HTERT RPE-1 (cell line): ENCODE results near the gene SOS1.

Source experiments
- in situ Hi-C: fragments of 300-500 bp; cut with MboI; formaldehyde crosslinking; loops from 4 replicates; pipeline ENCODE4 v1.14.3; 2020; ENCODE audit warnings: low sequenced_read_pairs

Gene SOS1

DNA sequence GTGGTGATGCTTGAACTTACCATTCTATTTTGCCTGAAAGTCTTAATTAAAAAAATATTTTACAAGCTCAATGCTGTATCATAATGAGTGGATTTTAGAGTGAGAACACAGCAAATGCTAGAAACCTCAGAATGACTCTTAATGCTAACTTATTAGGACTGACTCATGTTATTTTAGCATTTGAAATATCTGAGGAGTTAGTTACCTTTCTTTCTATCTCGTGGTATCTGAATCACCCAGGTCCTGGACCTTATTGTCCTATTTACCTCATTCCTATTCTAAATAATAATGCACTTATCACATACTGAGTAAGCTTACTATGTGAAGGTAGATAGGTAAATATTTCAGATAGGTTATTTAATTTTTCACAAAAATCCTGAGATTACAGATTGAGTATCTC lies 70.7 kb downstream of the SOS1 start:
- in situ Hi-C loops: loop anchor here (25.0 kb wide), 1 partner anchor 187 kb away; the partner anchor contains the start of gene CDKL4

DNA sequence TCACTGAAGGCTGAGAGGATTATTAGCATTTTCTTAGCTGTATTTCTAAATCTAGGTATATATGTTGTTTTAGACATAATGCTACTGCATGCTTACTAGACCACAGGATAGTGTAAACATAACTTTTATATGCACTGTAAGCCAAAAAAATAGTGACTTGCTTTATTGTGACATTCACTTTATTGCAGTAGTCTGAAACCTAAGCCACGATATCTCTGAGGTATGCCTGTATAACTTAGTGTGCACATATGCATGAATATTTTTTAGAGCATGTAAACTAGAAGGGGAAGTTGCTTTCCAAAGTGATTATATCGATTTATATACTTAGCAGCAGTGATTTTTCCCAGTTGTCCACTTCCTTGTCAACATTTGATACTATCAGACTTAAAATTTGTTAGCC lies 81.8 kb downstream of the SOS1 start:
- in situ Hi-C loops: no loop called here

DNA sequence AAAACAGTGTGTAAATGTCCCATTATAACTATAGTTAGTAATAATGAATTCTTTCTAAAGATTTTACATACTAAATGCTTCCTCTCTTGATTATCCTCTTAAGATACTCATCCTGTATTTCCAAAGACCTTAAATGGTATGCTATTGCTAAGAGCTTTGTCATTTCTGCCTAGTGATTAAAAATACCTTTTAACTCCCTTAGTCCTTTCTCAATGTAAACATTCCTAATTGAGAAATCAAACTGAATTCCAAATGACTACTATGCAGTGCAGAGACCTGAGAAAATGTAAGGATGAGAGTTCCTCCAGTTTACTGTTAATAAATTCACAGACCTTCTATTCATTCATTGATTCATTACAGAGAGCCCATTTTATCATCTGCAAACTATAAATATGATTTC lies 86.9 kb downstream of the SOS1 start:
- in situ Hi-C loops: no loop called here

DNA sequence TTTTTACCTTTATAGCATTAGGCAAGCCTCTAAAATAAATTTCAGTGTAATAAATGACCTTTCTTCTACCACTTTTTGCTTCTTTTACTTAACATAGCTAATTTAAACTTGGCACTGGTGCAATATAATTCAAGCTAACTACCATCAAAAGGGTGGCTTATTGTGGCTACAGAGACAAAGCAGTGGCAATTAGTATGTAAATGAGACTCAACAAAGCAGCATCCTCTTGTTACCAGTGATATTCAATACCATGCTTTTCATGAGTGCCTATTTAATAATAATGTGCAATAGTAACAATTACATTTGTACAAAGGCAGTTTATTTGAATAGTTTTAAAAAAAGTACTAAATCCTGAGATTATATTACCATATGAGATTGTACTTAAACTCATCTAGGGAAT lies 93.4 kb downstream of the SOS1 start:
- in situ Hi-C loops: no loop called here

DNA sequence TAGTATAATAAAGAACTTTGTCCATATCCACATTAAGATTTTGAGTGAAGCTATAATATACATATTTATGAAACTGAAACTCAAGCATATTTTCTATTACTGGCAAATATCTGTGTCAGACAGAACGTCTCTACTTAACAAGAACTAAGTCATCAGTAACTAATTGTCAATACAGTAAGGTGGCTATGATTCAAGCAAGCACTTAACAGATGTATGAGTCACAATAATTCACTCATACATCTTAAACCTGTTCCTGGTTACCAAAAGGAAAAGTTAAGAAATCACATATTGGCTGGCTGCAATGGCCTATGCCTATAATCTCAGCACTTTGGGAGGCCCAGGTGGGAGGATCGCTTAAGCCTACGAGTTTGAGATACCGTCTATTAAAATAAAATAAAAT lies 96.0 kb downstream of the SOS1 start:
- in situ Hi-C loops: no loop called here

GRCh38 chr2:39023649-39024048 lies 97.2 kb downstream of the SOS1 start:
- in situ Hi-C loops: no loop called here

DNA sequence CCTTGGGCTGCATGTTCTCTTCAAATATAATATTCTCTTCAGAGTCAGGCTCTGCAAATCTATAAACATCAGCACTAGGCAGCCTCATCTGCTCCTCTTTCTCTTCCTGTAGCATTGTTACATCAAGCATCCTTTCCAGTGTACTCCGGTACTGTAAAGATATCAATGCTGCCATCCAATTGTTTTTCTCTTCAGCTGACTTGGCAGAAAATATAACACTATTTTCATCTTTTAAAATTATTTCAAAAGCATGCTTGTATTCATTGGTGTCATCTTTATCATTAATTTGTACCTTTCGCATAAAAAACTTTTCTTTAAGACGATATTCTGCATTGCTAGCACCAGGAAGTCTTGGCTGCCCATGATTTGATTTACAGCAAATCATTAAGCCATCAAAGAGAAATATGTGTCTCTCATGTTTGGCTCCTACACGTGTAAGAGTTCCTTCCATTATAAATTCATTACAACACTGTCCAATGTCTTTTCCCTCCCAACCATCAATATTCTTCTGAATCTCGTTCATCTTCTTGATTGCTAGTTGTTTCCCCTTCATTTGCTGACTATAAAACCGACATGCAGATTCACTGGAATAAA lies 98.1 kb downstream of the SOS1 start:
- in situ Hi-C loops: no loop called here

GRCh38 chr2:39020383-39020782 lies 100.5 kb downstream of the SOS1 start:
- in situ Hi-C loops: no loop called here

- in situ Hi-C loops: no loop called here
These were observed 102.2 kb downstream of the SOS1 start for GRCh38 chr2:39018638-39019037.

DNA sequence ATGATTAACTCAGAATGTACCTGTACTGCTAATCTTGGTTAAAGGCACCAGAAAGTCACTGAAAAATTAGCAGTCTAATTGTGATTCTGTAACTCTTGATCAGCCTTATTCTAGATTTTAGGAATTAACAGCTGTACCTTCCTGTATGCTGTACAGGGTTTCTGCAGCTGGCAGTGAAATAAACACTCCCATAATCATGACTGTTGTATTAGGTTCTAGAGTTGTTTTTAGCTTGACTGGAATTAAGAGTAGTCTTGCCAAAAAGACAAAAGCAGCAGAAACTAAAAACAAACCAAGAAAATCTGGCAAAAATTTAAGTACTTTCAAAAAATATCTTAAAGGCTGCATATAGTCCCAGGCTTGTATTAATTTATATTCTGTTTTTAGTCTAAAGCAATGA lies 103.5 kb downstream of the SOS1 start:
- in situ Hi-C loops: no loop called here

GRCh38 chr2:39015424-39015823 lies 105.4 kb downstream of the SOS1 start:
- in situ Hi-C loops: no loop called here

GRCh38 chr2:39013871-39014270 lies 107.0 kb downstream of the SOS1 start:
- in situ Hi-C loops: no loop called here

DNA sequence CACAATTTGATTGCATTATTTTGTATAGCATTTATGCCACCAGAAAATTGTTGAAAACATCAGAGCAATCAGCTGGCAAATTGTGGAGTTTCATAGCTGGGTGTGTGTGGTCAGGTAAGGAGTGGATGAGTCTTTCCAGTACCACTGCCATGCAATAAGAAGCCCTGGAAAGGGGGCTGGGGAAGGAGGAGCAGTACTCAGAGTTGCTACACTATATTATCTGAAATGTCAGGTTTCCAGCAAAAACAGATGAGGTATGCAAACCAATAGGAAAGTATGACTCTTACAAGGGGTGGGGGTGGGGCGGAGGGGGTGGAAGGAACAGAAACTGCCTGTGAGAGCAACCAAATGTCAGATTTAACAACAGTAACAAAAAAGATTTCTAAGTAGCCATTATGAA lies 112.2 kb downstream of the SOS1 start:
- in situ Hi-C loops: no loop called here

- in situ Hi-C loops: no loop called here
These were observed 112.9 kb downstream of the SOS1 start for GRCh38 chr2:39007875-39008504.

GRCh38 chr2:39000552-39000951 lies 120.3 kb downstream of the SOS1 start:
- in situ Hi-C loops: no loop called here

DNA sequence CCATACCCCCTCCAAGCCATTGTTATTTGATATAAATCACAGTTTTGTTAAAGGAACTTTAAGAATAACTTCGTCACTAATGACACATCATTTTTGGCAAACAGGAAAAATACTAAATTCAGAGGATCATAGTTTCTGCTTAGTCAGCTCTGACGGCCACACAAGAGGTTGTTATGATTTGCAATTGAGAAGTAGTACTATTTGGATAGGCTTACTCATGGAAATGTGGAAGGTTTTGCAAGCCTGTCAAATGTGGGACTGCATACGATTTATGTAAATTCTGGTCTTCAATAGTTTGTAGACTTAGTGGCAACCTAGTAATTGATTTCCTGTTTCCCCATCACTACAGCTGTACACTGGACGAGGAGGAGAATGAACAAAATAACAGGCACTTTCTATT lies 123.1 kb downstream of the SOS1 start:
- in situ Hi-C loops: no loop called here

DNA sequence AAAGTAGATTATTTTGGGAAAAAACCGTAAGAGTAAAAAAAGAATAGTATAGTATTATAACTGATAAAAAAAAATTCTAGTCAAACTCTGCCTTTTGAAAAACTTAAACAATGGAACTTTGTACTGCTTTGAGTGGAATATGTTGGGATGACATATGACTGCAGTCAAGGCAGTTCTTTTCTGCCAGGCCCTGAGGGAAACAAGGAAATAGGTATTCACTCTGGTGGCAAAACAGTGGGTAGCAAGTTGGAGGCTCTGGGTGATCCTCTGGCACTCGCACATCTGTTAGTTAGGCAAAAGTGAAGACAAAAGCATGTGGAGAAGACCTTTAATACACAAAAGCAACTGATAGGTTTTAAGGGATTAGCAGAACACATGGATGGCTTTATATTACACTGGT lies 129.0 kb downstream of the SOS1 start:
- in situ Hi-C loops: no loop called here

GRCh38 chr2:38988716-38989115 lies 132.1 kb downstream of the SOS1 start:
- in situ Hi-C loops: no loop called here

- in situ Hi-C loops: no loop called here
These were observed 138.4 kb downstream of the SOS1 start for GRCh38 chr2:38982498-38982897.

GRCh38 chr2:38981670-38982357 lies 139.0 kb downstream of the SOS1 start:
- in situ Hi-C loops: no loop called here

- in situ Hi-C loops: no loop called here
These were observed 139.7 kb downstream of the SOS1 start for GRCh38 chr2:38981003-38981669.

- in situ Hi-C loops: no loop called here
These were observed 141.9 kb downstream of the SOS1 start for GRCh38 chr2:38978908-38979307.
